Measurements from ENCODE around the gene P3H3. TPM values are rescaled to one million over a fixed set of nuclear protein-coding genes. Genes with fewer than 3 reads are reported as not detected.

P3H3 gene
- total and polyA plus RNA-seq, 2 donors (not counting 3 experiments of a cell fraction or from before 2014, with no cell fraction given), result 75.9 to 76.5 TPM

- no peaks in the 10 kb centered on the region for H3K9me3 ChIP-seq (replicated peaks; ENCODE audit: control insufficient read depth, insufficient read depth, low read length)
- H2AFZ ChIP-seq (ENCODE audit: low read depth, low read length), result no peak overlapping the region
- POLR2A ChIA-PET, result no interaction called here
- FAIRE-seq (no peak), DNase-seq (ENCODE audit: low read depth, low spot score) (no peak)
- H4K20me1 ChIP-seq (replicated peaks; ENCODE audit: control insufficient read depth, extremely low read depth, insufficient read depth, low read length), result no peaks in the 10 kb centered on the region
- H3K36me3 ChIP-seq (ENCODE audit: control insufficient read depth in 2 of 2, extremely low read depth in 1 of 2, insufficient read depth in 2 of 2, low read length in 2 of 2), result peaks cover 0 to 6% of the 10 kb centered on the region in 2 experiments
- H3K27ac ChIP-seq (ENCODE audit: insufficient read depth, low read depth, low read length), result no peak overlapping the region
- H3K79me2 ChIP-seq (ENCODE audit: control insufficient read depth, insufficient read depth, low read length), result peaks cover 25% of the 10 kb centered on the region
- no peak for TF ChIP-seq GATA2 (IDR thresholded peaks at IDR 0.05; ENCODE audit: insufficient read depth, insufficient read length, low read depth, low read length)
- no peak for TF ChIP-seq JUN (IDR thresholded peaks at IDR 0.05; ENCODE audit: borderline replicate concordance, insufficient read depth, insufficient read length, low read depth)
- TF ChIP-seq EZH2 (IDR thresholded peaks at IDR 0.05; ENCODE audit: borderline replicate concordance, low read depth, low read length, severe bottlenecking), result no peak
- TF ChIP-seq, protein P1, sequence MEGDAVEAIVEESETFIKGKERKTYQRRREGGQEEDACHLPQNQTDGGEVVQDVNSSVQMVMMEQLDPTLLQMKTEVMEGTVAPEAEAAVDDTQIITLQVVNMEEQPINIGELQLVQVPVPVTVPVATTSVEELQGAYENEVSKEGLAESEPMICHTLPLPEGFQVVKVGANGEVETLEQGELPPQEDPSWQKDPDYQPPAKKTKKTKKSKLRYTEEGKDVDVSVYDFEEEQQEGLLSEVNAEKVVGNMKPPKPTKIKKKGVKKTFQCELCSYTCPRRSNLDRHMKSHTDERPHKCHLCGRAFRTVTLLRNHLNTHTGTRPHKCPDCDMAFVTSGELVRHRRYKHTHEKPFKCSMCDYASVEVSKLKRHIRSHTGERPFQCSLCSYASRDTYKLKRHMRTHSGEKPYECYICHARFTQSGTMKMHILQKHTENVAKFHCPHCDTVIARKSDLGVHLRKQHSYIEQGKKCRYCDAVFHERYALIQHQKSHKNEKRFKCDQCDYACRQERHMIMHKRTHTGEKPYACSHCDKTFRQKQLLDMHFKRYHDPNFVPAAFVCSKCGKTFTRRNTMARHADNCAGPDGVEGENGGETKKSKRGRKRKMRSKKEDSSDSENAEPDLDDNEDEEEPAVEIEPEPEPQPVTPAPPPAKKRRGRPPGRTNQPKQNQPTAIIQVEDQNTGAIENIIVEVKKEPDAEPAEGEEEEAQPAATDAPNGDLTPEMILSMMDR (IDR thresholded peaks at IDR 0.05; ENCODE audit: extremely low read depth in 1 of 2, insufficient read depth in 1 of 2, low read depth in 1 of 2, low read length in 2 of 2), result no peak
- no peak for TF ChIP-seq POLR2A (IDR thresholded peaks at IDR 0.05; ENCODE audit: low read depth, low read length)
- no peak for TF ChIP-seq POLR2AphosphoS5 (IDR thresholded peaks at IDR 0.05; ENCODE audit: insufficient read depth, low read depth, low read length)
- no peak for TF ChIP-seq MAX (IDR thresholded peaks at IDR 0.05; ENCODE audit: insufficient read depth, insufficient read length)
- TF ChIP-seq MYC (IDR thresholded peaks at IDR 0.05; ENCODE audit: low read depth, low read length), result no peak
- TF ChIP-seq FOS (IDR thresholded peaks at IDR 0.05; ENCODE audit: borderline replicate concordance, insufficient read depth, low read length), result no peak
- dilution Hi-C loops (cut with MboI; ENCODE audit: extremely low pct_ligation_motif_present, low sequenced_read_pairs) (no loop called here), intact Hi-C loops (cut with micrococcal nuclease) (no loop called here)
- no peak overlapping the region for H3K4me2 ChIP-seq (ENCODE audit: insufficient read depth, low read length)
- peaks cover 3% of the 10 kb centered on the region in 2 experiments for H3K27me3 ChIP-seq (ENCODE audit: control insufficient read depth in 2 of 2, insufficient read depth in 2 of 2, low read length in 2 of 2)
- H3K9ac ChIP-seq (replicated peaks; ENCODE audit: extremely low read depth, insufficient read depth, low read length), result no peak overlapping the region
- CTCF ChIA-PET, result interaction anchor here (1.9 to 12.0 kb wide), 5 partner anchors 46 to 206 kb away, joined by 7 to 148 read pairs (median 10); partner anchors contain the start of gene MLF2
- no peak overlapping the region for H3K4me3 ChIP-seq (replicated peaks in 1 of 3; ENCODE audit: insufficient read depth in 1 of 3, low read depth in 1 of 3, low read length in 3 of 3)
- H3K9me1 ChIP-seq (replicated peaks; ENCODE audit: control insufficient read depth, extremely low read depth, insufficient read depth, low read length), result no peaks in the 10 kb centered on the region
- peaks cover 20% of the 10 kb centered on the region for H3K4me1 ChIP-seq (ENCODE audit: control insufficient read depth, extremely low read depth, insufficient read depth, low read length)
- no TSS peak for BruUV-seq (replicated peaks)
Measured at GRCh38 chr12:6826125-6826733, 2.0 kb upstream of the P3H3 start.

Measured in endothelial cell of umbilical vein (primary cell).